ACC112 (cell line): ENCODE results near the gene GPR12.
"Not testable (repeated sequence)": the region's sequence is repeated elsewhere in the genome, so short reads cannot be mapped to it uniquely, and the experiment has no call there.

Source experiments
- H2AFZ ChIP-seq: fragments of 200-600 bp; sonication (generic); one replicate; pipeline ENCODE4 v1.6.0; 2017; ENCODE audit warnings: antibody characterized with exemption, low read length; ENCODE audit not compliant: unreplicated experiment
- H3K27ac ChIP-seq: fragments of 200-600 bp; sonication (generic); 2 replicates; pipeline ENCODE4 v1.5.1; 2014; ENCODE audit warnings: low read depth, mild to moderate bottlenecking, antibody characterized with exemption, low read length, moderate library complexity
- H3K27me3 ChIP-seq: fragments of 200-600 bp; sonication (generic); 2 replicates; pipeline ENCODE4 v1.6.1; 2014; ENCODE audit warnings: mild to moderate bottlenecking, antibody characterized with exemption, low read length, moderate library complexity, mixed read lengths; ENCODE audit not compliant: insufficient read depth
- H3K36me3 ChIP-seq: fragments of 200-600 bp; sonication (generic); 2 replicates; pipeline ENCODE4 v1.6.1; 2016; ENCODE audit warnings: mild to moderate bottlenecking, antibody characterized with exemption, low read length, moderate library complexity, mixed read lengths; ENCODE audit not compliant: insufficient read depth
- H3K4me1 ChIP-seq: fragments of 200-600 bp; sonication (generic); one replicate; pipeline ENCODE4 v1.6.1; 2016; ENCODE audit warnings: low read length, mixed read lengths; ENCODE audit not compliant: insufficient read depth, unreplicated experiment, control insufficient read depth
- H3K4me3 ChIP-seq: fragments of 200-600 bp; sonication (generic); 2 replicates; pipeline ENCODE4 v1.5.1; 2014; ENCODE audit warnings: mild to moderate bottlenecking, low read depth, low read length
- H3K79me2 ChIP-seq: fragments of 200-600 bp; sonication (generic); one replicate; pipeline ENCODE4 v1.6.0; 2016; ENCODE audit warnings: low read length; ENCODE audit not compliant: control insufficient read depth, unreplicated experiment, insufficient read depth

Gene GPR12

GRCh38 chr13:26747706-26748105 is 12.9 kb downstream of the GPR12 start:
- no peak overlapping the region for H2AFZ ChIP-seq
- peaks cover 88% of the 10 kb centered on the region for H3K27me3 ChIP-seq
- H3K4me1 ChIP-seq = no peaks in the 10 kb centered on the region
- H3K4me3 ChIP-seq = no peak overlapping the region
- no peak overlapping the region for H3K27ac ChIP-seq
- no peaks in the 10 kb centered on the region for H3K79me2 ChIP-seq
- H3K36me3 ChIP-seq = no peaks in the 10 kb centered on the region

- Histone ChIP-seq H2AFZ (no peak overlapping the region), H3K27me3 (peaks cover 90% of the 10 kb centered on the region), H3K4me3 (no peak overlapping the region), H3K4me1 (no peaks in the 10 kb centered on the region), H3K27ac (no peak overlapping the region), H3K36me3 (no peaks in the 10 kb centered on the region), H3K79me2 (no peaks in the 10 kb centered on the region)
These were observed 16.6 kb downstream of the GPR12 start for GRCh38 chr13:26743971-26744370.

- no peaks in the 10 kb centered on the region for H3K36me3 ChIP-seq
- no peaks in the 10 kb centered on the region for H3K79me2 ChIP-seq
- no peak overlapping the region for H2AFZ ChIP-seq
- H3K4me1 ChIP-seq = no peaks in the 10 kb centered on the region
- H3K27ac ChIP-seq = no peak overlapping the region
- no peak overlapping the region for H3K4me3 ChIP-seq
- peaks cover 79% of the 10 kb centered on the region for H3K27me3 ChIP-seq
These were observed 17.8 kb downstream of the GPR12 start for GRCh38 chr13:26742691-26743358.

- no peak overlapping the region for H3K4me3 ChIP-seq
- no peak overlapping the region for H2AFZ ChIP-seq
- H3K79me2 ChIP-seq = no peaks in the 10 kb centered on the region
- H3K27ac ChIP-seq = no peak overlapping the region
- peaks cover 56% of the 10 kb centered on the region for H3K27me3 ChIP-seq
- H3K36me3 ChIP-seq = no peaks in the 10 kb centered on the region
- no peaks in the 10 kb centered on the region for H3K4me1 ChIP-seq
These were observed 24.9 kb downstream of the GPR12 start for GRCh38 chr13:26735677-26736076.

GRCh38 chr13:26727633-26728032 is 33.0 kb downstream of the GPR12 start:
- no peak overlapping the region for H3K27ac ChIP-seq
- H3K4me3 ChIP-seq = no peak overlapping the region
- no peaks in the 10 kb centered on the region for H3K36me3 ChIP-seq
- H3K79me2 ChIP-seq = no peaks in the 10 kb centered on the region
- no peak overlapping the region for H2AFZ ChIP-seq
- no peaks in the 10 kb centered on the region for H3K4me1 ChIP-seq
- H3K27me3 ChIP-seq = peaks cover 61% of the 10 kb centered on the region

GRCh38 chr13:26727122-26727521 is 33.5 kb downstream of the GPR12 start:
- H3K27ac ChIP-seq = no peak overlapping the region
- no peaks in the 10 kb centered on the region for H3K79me2 ChIP-seq
- H3K36me3 ChIP-seq = no peaks in the 10 kb centered on the region
- no peak overlapping the region for H2AFZ ChIP-seq
- H3K4me1 ChIP-seq = no peaks in the 10 kb centered on the region
- no peak overlapping the region for H3K4me3 ChIP-seq
- H3K27me3 ChIP-seq = peaks cover 62% of the 10 kb centered on the region

GRCh38 chr13:26726684-26727083 is 33.9 kb downstream of the GPR12 start:
- Histone ChIP-seq H3K79me2 (no peaks in the 10 kb centered on the region), H3K27ac (no peak overlapping the region), H3K27me3 (peaks cover 62% of the 10 kb centered on the region), H3K4me3 (no peak overlapping the region), H2AFZ (no peak overlapping the region), H3K4me1 (no peaks in the 10 kb centered on the region), H3K36me3 (no peaks in the 10 kb centered on the region)

GRCh38 chr13:26723620-26724019 is 37.0 kb downstream of the GPR12 start:
- not testable (repeated sequence) for H3K27ac ChIP-seq, H2AFZ ChIP-seq, H3K36me3 ChIP-seq, H3K4me3 ChIP-seq, H3K4me1 ChIP-seq, H3K79me2 ChIP-seq
- peaks cover 69% of the 10 kb centered on the region for H3K27me3 ChIP-seq

- H3K4me1 ChIP-seq = no peaks in the 10 kb centered on the region
These were observed 38.3 kb downstream of the GPR12 start for GRCh38 chr13:26722321-26722720.

GRCh38 chr13:26721251-26722121 is 39.1 kb downstream of the GPR12 start:
- H3K4me1 ChIP-seq = no peaks in the 10 kb centered on the region
- no peaks in the 10 kb centered on the region for H3K79me2 ChIP-seq
- no peak overlapping the region for H3K27ac ChIP-seq
- H3K36me3 ChIP-seq = no peaks in the 10 kb centered on the region
- no peak overlapping the region for H2AFZ ChIP-seq
- no peak overlapping the region for H3K4me3 ChIP-seq
- H3K27me3 ChIP-seq = peaks cover 52% of the 10 kb centered on the region

More at GRCh38 chr13:26722321-26722720, 38.3 kb downstream of the GPR12 start:
- H3K36me3 ChIP-seq = no peaks in the 10 kb centered on the region
- no peak overlapping the region for H3K4me3 ChIP-seq
- H3K27me3 ChIP-seq = peaks cover 60% of the 10 kb centered on the region
- H3K27ac ChIP-seq = no peak overlapping the region
- no peaks in the 10 kb centered on the region for H3K79me2 ChIP-seq
- no peak overlapping the region for H2AFZ ChIP-seq
